ENCODE data around the gene HABP2.

DNA sequence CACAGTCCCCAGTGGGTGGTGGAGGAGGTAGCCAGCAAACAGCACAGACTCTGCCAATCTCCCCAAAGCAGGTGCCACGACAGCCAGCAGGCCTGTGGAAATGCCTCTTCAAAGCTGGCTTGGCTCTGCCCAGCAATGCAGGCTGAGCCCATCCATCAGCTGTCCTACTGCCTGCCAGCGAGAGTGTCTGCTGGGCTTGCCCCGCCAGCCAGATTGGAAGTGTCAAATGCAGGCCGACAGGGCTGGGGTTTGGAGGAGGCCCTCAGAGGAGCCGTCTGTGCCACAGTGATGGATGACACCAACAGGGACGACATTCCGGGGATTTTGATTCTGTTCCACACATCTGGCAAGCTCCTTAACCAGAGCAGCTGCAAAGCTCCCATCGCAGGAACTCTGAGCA, 16.7 kb downstream of the HABP2 start:
- no peak for TF ChIP-seq POLR2A (IDR thresholded peaks at IDR 0.05)
- TF ChIP-seq, protein P1, sequence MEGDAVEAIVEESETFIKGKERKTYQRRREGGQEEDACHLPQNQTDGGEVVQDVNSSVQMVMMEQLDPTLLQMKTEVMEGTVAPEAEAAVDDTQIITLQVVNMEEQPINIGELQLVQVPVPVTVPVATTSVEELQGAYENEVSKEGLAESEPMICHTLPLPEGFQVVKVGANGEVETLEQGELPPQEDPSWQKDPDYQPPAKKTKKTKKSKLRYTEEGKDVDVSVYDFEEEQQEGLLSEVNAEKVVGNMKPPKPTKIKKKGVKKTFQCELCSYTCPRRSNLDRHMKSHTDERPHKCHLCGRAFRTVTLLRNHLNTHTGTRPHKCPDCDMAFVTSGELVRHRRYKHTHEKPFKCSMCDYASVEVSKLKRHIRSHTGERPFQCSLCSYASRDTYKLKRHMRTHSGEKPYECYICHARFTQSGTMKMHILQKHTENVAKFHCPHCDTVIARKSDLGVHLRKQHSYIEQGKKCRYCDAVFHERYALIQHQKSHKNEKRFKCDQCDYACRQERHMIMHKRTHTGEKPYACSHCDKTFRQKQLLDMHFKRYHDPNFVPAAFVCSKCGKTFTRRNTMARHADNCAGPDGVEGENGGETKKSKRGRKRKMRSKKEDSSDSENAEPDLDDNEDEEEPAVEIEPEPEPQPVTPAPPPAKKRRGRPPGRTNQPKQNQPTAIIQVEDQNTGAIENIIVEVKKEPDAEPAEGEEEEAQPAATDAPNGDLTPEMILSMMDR (IDR thresholded peaks at IDR 0.05): no peak
